ENCODE measurements around the gene HOXD8.

Gene HOXD8

GRCh38 chr2:176128982-176129796 lies at the start of gene HOXD8:
Gene HOXD8, plus strand, starts transcription at chr2:176129705. Its CDS starts 662 bp downstream, at chr2:176130367.
- DNase-seq, result no peak

- no peak for DNase-seq
These were observed 49.5 kb upstream of the HOXD8 start for GRCh38 chr2:176079831-176080539.

DNA sequence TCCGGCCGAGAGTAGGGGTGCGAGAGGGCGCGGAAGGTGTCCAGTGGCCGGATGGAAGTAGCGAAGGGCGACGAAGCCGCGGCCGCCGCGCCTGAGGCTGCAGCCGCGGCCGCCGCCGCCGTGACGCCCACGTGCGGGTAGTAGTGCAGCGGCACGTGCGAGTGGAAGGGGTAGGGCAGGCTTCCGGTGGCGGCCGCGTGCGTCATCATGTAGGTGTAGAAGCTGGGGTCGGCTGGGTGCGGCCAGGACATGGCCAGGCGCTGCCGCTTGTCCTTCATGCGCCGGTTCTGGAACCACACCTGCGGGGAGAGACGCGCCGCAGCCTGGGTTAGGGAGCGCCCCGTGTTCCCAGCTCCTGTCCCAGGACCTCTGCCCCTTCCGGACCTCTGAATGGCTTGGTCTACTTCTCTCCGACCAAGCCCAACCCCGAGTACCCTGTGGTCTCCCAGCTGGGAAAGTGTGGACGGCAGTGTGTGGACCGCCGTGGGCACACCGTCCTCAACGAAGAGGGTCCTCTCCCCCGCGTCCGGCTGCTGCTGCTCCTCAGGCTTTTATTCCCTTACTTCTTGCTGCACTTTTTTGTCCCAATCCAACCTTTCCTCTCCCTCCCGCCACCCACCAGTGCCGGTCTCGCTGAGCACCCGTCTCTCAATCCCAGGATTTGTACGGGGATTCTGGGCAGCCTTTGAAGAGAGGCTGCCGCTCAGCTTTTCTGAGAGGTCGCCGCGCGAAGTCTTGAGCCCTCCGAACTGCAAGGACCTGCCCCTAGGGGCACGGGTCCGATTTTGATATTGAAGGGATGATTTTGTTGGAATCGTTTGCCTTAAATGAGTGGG lies 48.7 kb upstream of the HOXD8 start:
- no peak for DNase-seq

DNA sequence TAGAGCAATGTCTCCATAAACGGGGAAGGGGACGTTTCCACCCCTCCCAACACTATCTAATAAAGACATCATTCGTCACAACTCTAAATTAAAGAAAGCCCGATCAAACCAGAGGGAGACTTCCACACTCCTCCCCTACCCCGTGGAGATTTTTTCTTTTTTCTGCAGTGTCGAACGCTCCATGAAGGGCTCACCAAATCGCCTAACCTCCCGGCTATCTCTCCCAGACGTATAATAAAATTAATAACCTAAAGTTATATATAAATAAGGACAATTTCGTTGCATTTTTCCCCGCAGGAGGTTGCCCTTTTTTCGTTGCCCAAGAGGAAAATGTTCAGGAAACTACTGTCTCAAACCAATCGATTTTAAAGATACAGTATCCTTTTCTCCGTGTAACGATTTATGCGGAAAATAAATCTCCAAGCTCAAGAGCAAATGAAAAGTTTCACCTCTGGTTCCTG lies 48.1 kb upstream of the HOXD8 start:
- no peak for DNase-seq

- DNase-seq, result no peak
These were observed 47.5 kb upstream of the HOXD8 start for GRCh38 chr2:176081837-176082524.

GRCh38 chr2:176082525-176082823 lies 47.0 kb upstream of the HOXD8 start:
- DNase-seq, result no peak

- DNase-seq, result no peak
These were observed 46.4 kb upstream of the HOXD8 start for GRCh38 chr2:176082824-176083751.

DNA sequence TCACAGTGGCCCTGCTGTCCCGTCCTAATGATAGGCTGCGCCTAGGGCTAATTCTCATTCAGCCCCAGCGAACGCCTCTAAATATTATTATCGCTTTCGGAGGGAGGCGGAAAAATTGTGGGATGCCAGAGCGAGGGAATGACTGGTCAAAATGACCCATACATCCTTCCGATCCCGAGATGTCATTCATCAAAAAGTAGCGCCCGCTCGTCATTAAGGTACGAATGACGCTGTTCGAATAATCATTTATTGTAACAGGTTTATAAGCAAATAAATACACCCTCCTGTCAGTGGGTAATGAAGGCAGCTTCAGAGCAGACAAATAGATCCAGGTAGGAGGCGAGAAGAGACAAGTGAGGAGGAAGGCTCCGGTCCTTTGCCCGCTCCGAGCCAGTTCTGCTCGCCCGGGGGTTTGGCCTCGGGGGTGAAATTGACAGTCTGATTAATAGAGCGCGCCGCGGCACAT lies 45.7 kb upstream of the HOXD8 start, which contains the start of gene EVX2:
EVX2 (minus strand) TSS at position 167 of the 466 bp plus-strand sequence. CDS start 186 bp downstream, outside the sequence.
- no peak for DNase-seq

- DNase-seq, result no peak
These were observed 44.8 kb upstream of the HOXD8 start for GRCh38 chr2:176084611-176085119.

DNA sequence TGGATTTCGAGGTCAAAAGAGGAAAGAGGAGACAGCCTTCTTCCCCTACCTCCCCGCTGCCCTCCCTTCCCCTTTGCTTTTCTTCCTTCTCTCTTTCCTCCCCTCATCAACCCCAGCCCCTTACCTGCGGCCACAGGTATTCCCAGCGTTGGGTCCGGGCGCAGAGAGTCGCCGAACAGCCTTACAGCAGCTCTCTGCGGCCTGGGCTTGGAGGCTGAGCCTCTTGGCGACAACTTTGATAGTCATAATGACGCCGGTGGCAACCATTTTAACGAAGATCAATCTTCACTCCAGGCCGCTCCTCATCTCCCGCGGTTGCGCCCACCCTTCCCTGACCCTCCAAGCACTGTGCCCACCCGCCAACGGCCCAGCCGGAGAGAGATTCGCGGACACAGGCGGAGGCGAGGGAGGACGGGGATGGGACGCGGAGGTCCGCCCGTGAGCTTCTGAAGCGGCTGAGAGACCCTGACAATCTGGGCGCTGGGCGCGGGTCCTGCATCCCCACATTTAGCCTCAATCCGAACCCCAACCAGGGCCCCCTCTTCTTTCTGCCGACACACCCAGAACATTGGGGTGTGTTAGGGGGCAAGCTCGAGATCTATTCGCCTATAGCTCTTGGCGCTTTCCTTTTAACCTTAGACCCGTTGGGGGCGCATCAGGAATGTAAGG lies 44.3 kb upstream of the HOXD8 start:
- no peak for DNase-seq

DNA sequence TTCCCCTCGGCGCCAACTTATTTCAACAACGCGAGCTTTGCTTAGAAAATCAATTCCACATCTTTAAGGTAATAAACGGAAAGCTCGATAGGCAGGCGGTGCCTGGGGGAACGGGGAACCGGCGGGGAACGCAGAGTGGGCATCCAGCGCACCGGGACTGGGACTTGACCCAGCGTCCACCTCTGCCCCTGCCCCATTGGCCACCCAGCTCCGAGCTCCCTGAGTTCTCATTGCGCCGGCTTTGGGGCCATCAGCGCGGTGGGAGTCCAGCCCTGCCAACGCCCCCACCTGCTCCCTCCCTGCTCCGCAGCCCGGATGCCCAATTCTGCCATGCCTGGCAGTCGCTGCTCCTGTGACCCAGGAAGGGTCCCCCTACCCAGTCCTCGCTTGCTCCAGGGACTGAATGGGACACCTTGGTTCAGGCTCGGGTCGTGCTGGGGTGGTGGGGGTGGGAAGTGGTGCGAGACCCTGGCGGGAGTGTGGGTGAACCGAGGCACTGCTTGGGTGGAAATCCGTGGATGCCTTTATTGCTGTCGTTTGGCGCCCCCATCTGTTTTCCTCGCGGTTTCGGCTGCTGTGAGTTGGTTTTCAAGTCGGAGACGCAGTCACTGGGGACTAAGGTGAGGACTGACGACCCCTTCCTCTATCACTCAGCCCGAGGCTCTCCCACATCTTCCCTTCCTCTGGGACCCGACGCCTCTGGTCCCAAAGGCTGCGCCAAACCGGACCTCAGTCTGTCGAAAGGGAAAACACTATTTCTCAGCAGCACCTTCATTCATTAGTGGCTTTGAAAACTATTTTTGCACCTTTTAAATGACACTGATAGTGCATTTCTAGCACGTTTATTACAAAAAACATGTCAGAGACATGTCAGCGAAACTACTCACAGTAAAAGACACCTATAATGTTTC lies 43.4 kb upstream of the HOXD8 start:
- no peak for DNase-seq

DNA sequence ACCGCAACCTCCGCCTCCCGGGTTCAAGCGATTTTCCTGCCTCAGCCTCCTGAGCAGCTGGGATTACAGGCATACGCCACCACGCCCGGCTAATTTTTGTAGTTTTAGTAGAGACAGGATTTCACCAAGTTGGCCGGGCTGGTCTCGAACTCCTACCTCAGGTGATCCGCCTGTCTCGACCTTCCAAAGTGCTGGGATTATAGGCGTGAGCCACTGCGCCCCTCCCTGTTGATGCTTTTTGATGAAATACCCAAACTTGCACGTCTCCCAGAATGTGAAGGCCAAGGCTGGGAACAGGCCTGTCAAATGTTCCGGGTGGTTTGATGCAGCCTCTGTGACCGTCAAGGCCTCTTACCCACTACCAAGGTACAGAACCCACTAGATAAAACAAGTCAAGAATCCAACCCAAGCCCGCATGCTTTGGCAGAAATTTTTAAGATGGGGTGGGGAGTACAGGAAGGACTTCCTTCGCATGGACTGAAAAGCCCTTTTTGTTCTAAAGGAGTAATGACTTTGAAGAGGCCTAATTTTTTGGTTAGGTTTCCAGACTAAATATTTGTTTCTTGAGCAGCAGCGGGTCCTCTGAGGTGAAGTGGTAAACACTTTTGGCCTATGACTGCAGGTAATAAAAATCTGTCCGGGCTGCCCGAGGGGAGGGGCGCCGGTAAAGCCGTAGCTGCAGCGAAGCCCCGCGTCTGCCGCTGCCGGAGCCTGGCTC lies 42.0 kb upstream of the HOXD8 start:
- no peak for DNase-seq

- DNase-seq, result no peak
These were observed 41.2 kb upstream of the HOXD8 start for GRCh38 chr2:176088048-176088936.

GRCh38 chr2:176088937-176089842 lies 40.3 kb upstream of the HOXD8 start:
- no peak for DNase-seq

- DNase-seq, result no peak
These were observed 39.6 kb upstream of the HOXD8 start for GRCh38 chr2:176089843-176090395.

GRCh38 chr2:176090862-176091261 lies 38.6 kb upstream of the HOXD8 start:
- DNase-seq, result no peak

All from activated CD8-positive, alpha-beta memory T cell treated with anti-CD3 and anti-CD28 coated beads, Interleukin-2, amount 50 U/mL, for 4 hours (primary cell).